Uterus (tissue), 2 donors: ENCODE results near the gene WNT11.

Experiments used
- CTCF ChIP-seq, 4 experiments: fragments of 200-600 bp in 2 of 4; fragments of 450-650 bp in 2 of 4; sonication (generic) in 2 of 4; IDR thresholded peaks; one replicate each; pipeline ENCODE4 v1.5.1; 2016 to 2019; ENCODE audit warnings: antibody characterized with exemption in 4 of 4, mild to moderate bottlenecking in 2 of 4, moderate library complexity in 1 of 4
- POLR2A ChIP-seq, 2 donors: fragments of 450-650 bp; IDR thresholded peaks; one replicate each; pipeline ENCODE4 v1.6.1; 2016; ENCODE audit warnings: antibody characterized with exemption in 2 of 2, mild to moderate bottlenecking in 1 of 2, moderate library complexity in 1 of 2

GRCh38 chr11:76246271-76246933 is 40.1 kb upstream of the WNT11 start:
- TF ChIP-seq POLR2A (IDR thresholded peaks at IDR 0.05) (no peak), CTCF (IDR thresholded peaks at IDR 0.05) (no peak)
